GM19324 (cell line): ENCODE results near the gene GRAMD4.
A peak's percentile ranks its signal among the peaks of the same experiment; 100 is the strongest.

Experiments used
- ATAC-seq: cut with Tn5 transposase; IDR thresholded peaks from one replicate; pipeline ENCODE4 v1.9.1; 2021; ENCODE audit warnings: mild to moderate bottlenecking, moderate library complexity; ENCODE audit not compliant: unreplicated experiment, low FRiP score

GRAMD4 gene, protein sequence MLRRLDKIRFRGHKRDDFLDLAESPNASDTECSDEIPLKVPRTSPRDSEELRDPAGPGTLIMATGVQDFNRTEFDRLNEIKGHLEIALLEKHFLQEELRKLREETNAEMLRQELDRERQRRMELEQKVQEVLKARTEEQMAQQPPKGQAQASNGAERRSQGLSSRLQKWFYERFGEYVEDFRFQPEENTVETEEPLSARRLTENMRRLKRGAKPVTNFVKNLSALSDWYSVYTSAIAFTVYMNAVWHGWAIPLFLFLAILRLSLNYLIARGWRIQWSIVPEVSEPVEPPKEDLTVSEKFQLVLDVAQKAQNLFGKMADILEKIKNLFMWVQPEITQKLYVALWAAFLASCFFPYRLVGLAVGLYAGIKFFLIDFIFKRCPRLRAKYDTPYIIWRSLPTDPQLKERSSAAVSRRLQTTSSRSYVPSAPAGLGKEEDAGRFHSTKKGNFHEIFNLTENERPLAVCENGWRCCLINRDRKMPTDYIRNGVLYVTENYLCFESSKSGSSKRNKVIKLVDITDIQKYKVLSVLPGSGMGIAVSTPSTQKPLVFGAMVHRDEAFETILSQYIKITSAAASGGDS

DNA sequence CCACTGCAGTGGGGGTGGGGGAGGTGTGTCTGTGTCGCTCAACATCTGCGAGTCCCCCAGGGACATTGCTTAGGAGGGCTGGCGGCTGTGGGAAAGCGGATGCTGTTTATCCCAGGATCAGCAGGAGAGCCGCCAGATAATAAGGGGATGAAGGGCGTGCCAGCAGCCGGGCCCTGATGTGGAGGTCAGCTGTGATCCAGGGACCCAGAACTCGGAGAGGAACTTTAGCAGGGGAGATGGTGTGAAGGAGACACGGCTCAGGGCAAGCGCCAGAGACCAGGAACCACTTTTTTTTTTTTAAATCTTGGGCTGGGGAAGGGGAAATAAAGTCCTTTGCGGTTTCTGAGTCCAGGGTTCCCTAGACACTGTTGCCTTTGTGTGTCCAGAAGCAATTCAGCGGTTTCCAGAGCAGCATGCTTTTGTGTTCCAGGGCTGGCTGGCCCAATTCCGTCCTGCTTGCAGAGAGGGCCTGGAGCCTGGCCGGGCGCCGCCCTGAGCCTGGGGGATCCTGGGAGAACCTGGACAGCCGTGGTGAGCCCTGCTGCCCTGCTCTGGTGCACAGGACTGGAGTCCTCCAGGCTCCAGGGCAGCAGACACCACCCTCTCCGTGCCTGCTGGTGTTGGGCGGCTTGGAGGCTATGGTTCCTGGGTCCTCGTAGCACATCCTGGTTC lies at the start of gene GRAMD4:
Gene GRAMD4 (plus strand): TSS at position 557 of the 672 bp plus-strand sequence. CDS start 6,414 bp downstream, outside the sequence.
- ATAC-seq, result no peak

DNA sequence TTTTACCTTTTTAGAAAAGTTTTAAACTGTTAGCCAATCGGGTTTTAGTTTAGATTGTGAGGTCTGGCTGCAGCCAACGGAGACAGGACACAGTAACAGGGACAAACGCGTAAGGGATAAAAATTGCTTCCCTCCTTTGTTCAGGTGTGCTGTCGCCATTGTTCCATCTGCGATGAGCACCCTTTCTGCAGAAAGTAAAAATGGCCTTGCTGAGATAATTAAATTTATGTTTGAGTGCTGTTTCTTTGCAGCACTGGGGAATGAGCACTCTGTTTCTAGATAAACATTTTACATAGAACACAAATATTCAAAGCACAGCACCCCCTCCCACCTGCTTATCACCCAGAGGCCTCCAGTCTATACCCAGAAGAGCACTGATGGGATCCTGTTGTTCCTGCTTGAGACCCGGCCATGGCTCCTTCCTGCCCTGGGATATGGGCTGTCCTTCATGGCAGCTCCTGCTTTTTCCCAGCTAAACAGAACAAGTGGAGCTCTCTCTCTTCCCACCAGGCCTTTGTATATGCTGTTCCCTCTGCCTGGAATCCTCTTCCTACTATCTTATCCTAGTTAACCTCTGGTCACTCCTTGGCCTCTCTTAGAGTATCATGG lies 48.4 kb upstream of the GRAMD4 start:
- no peak for ATAC-seq

DNA sequence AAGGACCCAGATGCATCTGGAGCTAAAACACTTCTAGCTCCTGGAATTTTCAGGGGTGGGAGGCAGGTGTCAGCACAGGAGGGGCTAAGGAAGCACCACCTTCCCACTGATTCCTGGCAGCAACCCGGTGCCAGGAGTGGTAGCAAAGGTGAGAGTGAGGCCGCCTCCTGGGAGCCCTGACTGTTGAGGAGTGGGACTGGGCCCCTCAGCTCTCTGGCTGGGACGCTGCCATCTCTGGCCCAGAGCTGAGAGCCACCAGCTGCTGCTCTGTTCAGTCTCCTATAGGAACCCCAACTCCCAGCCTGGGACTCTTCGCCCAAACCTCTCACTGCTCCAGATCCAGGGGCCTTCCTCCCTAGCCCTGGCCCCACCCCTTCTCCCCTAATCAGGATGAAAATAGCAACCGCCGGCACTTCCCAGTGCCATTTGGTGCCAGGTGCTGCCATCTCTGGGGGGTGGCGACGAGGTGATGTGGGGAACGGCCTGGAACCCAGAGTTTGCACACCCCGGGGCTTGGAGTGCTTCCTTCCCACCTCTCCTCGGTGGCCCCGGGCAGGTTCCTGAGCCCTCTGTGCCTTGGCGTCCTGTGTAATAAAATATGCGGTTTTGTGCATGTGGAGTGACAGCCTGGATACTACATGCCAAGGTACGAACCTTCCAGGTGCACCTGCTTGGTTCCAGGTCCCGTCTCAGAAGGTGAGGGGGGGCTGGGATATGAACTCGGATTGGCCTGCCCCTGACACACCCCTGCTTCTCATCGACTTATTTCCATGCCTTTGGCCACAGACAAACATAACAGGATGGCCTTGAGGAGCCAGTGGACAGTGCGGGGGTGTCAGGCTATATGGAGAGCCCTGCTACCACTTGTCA lies 47.0 kb upstream of the GRAMD4 start:
- no peak for ATAC-seq

DNA sequence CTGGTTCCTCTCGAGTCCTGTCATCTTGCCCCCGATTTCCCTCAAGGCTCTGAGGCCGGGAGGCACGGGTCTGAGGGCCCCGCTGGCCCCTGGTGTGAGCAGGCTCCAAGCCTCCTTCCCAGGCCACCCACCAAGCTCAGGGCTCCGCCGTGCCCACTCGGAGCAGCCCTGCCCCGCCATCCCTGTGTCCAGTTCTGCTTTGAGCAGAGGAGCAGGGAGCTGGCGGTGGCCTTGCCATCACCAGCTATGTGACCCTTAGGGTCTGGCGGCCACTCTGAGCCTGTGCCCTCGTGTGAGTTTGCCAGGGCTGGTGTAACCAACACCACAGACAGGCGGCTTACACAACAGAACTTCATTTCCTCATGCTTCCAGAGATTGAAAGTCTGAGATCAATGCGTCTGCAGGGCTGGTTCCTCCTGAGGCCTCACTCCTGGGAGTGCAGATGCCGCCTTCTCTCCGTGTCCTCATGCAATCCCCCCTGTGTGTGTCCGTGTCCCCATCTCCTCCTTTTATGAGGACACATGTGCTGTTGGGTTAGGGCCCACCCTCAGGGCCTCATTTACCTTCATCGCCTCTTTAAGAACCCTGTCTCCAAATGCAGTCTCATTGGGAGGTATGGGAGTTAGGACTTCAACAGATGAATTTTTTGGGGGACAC lies 46.3 kb upstream of the GRAMD4 start:
- ATAC-seq, result no peak

DNA sequence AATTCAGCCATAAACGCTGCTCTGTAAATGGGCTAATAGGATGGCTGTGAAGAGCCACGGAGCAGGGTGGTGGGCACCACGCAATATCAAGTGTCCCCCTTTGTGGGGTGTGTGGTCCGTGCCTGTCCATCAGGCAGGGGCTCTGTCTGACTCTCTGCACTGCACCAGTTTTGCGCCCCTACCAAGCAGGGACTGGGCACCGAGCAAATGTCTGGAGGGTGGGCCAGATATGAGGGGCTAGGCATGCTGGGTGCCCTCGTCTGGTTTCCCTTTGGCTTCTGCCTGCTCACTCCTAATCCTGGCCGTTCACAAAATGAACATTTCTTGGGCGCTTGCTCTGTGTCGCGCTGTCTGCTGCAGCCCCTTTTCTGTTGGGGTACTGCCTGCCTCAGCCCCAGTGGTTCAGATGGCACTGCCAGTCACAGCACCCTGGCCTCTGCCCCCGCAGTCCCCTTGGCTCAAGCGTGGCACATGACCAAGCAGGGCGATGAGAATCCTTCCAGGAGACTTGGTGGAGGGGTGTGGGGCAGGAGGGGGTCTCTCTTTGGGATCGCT lies 45.7 kb upstream of the GRAMD4 start:
- no peak for ATAC-seq

DNA sequence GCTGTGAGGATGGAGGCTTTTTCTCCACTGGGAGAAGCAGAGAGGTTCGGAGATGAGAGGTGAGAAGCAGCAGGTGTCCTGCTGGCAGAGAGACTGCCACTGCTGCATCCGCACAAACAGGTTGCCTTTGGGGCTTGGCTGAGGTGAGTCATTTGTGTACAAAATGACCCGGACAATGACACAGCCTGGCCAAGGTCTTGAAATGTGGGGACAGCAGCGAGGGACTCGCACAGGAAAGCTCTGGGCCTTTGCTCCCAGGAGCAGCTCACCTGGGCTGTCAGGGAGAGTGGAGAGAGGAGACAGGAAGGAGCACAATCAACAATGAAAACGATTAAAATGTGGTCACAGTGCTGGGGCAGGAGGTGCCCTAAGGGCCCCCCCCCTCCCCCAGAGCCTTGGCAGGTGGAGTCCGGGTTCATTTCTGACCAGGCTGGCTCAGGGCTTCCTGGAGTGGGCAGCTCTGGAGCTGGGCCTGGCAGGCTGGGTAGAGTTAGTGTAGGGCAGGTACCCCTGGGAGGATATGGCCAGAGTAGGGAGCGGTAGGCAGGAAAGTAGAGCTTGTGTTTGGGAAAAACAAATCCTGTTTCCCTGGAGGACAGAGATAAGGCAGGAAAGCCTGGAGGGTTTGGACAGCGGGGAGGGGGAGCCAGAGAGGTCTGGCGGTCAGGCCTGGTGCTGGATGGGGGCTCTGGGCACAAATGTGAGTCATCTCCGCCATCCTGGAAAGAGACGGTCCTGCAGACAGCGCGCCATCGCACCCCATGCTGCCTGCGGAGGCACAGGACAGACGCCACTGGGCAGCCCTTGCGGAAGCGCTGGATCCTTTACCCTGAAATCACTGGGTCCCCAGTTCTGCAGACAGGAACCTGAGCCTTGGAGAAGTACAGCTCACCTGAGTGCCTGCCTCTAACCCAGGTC lies 44.9 kb upstream of the GRAMD4 start:
- no peak for ATAC-seq

DNA sequence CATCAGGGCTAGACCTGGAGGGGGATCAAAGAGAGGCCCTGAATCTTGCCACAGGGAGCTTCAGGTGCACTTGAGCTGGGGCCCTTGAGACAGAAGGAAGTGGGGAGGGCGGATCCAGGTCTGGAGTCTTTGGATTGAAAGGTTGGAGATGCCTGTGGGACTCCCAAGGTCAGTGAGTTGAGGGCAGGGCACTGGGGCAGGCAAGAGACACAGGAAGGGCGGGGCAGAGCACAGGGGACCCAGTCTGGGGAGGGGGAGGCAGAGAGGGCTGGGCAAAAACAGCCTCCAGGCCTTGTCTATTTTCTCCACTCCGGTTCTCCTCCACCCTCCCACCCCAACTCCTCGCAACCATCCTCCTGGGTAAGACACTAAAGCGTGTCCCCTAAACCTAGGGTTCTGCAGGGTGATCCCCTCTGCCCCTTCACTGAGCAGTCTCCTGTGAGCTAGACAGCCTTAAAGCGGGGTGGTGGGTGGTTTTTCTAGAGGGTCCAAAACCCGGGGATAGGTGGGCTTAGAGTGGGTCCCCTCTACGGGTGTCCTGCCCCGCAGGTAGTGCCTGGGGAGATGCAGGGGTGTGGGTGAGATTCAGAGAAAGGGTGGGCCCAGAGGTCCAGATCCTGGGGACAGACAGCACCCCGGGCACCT lies 44.2 kb upstream of the GRAMD4 start:
- ATAC-seq, result no peak

DNA sequence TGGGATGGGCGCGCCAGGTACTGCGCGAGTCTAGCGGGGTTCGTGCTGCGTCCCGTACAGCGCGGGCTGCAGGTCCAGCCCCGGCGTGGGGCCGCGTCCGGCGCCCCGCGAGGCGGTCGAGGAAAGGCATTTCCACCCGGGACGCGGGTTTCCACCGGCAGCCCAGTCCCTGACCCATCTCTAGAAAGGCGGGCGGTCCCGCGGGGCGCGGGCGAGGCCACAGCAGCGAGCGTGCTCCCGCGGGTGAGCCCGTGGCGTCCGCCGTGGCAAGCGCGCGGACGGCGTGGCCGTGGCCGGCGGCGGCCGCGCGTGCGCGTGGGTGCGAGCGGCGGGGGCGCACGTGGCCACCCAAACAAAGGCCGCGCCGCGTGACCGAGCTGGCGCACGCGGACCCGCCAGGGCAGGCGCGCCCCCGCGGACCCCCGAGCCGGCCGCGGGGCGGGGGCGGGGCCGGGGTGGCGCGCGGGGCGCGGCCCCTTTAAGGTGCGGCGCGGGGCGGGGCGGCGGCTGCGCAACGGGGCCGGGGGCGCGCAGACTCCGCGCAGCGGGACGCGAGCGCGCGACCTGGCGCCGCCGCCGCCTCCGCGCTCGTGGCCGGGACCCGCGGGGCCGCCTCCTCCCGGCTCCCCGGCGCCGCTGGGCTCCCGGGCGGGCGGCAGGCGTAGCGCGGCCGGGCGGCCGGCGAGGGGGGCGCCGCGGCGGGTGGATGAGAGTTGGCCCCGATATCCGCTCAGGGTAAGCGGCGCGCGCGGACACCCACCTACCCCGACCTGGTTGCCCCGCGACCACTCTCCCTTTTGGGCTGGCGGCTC lies 43.4 kb upstream of the GRAMD4 start:
- peak; percentile 66 for ATAC-seq

DNA sequence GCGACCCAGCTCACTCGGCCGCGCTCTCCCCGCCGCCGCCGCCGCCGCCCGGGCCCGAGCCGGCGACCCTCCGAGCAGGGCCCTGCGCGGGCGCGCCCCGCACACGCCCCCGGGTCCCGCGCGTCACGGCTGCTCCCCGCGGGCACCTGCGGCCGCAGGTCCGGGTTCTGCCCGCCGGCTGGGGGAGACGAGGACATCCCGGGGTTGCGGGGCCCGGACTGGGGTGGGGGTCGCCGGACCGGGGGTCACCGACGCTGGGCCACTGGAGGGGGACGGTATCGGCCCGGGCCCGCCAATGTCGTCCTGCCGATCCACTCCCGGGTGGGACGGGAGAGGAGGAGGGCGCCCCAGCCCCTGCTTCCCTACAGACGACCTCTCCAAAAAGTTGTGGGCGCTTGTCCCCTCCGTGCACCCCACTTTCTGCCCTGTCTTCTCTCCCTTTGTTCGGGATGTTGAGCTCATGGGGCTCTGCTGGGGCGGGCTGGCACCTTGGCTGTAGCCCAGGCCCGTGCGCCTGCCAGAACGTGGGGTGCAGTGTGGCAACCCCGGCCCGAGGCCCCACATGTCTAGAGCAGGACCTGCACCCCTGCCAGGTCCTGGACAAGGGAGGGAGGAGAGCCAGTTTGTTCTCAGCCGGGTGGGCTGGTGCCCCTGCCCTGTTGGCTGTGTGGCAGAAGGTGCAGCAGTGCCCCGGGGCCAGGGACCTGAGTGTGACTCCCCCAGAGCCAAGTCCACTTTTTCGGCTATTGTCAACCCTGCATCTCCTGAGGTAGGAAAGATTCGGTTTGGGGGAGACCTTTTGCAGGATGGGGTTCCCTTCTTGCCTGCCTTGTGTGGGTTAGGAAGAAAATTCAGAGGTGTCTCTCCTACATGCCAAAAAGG lies 42.6 kb upstream of the GRAMD4 start:
- peak; percentile 8 for ATAC-seq

DNA sequence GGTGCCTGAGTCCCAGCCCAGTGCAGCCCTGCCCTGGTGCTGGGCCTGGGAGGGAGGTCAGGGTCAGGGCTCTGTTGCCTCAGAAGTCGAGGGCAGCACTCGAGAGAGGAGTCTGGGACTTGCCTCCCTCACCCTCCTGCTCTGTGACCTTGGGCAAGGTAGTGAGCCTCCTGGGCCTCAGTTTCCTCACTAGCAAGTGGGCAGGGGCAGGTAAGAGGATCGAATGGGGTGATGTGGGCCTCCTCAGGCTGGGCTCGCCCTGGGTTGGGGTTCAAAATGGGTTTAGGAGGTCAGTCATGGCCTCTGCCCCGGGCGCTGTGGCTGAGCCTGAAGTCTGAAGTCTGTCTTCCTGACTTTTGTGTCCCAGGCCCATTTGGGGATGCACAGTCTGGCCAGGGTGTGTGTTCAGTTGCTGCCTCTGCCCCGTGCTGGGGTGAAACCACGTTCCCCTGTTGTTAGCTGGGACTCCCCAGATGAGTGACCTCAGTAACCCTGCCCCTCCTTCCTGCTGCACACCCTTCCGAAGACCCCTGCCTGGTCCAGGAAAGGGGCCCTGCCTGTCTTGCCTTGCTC lies 41.8 kb upstream of the GRAMD4 start:
- ATAC-seq, result no peak

DNA sequence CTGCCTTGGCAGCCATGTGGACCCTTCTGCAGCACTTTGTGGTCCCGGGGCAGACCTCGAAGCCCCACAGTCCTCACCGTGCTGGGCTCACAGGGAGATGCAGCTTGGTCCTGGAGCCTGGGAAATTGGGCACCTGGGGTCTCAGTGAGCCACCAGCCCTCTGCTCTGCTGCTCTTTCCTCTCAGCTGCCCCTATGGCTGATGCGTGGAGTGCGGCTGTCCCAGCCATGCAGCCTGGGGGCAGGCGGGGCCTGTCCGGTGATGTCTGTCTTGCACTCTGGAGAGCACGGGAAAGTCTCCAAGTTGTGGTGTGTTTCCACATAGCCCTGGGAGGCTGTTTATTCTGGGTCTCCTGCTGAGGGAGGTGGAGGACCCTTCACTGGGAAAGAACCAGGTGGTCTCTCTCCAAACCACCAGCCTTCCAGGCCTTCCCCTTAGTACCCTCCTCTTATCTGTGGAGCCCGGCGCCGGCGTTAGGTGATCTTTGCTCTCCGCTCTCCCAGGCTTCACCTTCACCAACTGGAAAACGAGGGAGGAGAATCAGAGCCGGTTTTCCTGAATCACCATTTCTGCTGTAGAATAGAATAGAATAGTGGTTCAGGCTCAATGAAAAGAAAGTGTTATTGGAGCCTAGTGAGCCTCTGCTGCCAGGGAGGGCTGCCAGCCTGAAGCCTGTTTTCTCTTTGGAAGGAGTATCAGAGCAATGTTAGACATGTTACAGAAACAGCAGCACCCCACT lies 41.2 kb upstream of the GRAMD4 start:
- no peak for ATAC-seq

DNA sequence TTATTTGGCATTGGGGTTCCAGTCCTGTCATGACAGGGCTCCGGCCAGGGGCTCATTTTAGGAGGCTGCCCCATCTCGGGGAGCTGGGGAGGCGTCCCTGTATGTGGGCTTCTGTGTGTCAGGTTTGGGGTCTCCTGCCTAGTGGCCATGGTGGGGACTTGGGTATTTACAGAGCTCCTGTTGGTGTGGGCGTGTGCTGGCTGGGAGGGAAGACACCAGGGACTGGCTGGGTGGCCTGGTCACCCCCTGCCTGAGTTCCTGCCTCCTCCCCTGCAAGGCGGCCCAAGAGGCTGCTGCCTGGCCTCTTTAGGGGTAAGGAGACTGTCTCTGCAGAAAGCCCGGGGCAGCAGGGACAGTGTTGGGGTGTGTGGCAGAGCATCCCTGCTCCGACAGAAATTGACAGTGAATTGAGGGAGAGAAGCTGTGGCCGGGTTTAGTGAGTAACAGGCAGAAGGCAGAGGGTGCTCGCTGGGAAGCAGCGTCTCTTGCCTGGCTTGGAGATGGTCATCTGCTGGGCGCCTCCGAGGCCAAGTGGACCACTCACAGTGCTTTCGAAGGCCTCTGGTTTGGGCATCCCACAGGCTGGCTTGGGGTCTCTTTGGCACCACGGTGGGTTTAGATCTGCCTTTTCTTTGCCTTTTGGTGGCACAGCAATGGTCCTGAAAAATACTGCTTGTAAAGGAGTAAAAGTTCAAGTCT lies 40.3 kb upstream of the GRAMD4 start:
- no peak for ATAC-seq

DNA sequence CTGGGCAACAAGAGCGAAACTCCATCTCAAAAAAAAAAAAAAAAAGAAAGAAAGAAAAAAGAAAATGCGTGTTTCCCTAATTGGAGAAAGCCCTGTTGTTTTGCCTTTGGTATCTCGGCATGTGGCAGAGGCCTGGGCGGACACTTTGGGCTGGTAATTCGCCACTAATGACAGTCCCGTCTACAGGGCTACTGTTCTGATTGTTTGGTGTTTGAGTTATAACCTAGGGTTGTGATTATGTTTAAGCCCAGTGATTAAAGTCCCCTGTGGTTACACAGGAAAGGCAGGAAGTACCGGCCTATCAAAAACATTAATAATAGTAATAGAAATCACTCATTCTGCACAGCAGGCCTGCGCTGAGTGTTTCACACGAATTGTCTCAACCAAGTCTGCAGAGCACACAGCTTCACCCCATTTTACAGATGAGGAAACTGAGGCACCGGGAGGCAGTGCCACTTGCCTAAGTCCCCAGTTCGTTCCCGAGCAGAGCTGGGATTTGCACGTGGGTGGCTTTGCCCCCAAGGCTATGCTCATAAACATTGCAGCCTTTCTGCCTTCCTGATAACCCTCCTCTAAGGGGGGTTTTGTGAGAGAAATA lies 39.1 kb upstream of the GRAMD4 start:
- ATAC-seq, result no peak

DNA sequence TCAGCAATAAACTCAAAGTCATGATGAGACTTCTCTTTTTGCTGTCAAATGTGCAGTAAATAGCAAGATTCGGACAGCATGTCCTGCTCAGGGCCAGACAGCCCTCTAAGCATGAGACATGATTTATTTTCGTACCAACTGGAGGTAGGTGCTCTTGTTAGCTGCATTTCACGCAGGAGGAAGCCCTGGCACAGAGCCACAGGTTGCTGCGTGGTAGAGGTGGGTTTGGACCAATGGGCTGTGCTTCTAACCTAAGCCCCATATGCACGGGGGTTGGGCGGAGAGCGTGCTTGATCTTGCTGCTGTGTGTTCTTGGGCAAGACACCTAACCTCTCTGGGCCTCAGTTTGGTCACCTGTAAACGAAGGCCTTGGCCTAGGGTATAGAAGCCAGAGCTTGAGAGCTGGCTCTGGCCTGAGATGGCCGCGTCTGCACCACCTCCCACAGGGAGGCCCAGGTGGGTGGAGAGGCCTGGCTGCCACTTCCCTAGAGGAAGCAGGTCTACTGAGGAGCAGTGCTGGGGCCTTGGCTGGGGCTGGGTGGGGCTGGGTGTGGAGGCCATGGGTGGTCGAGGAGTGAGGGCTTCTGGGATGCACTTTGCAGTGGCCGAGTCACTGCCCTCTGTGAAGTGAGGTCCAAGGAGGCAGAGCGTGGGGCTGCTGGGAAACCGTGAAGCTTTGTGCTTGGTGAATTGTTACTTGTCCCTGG lies 38.5 kb upstream of the GRAMD4 start:
- no peak for ATAC-seq
